GM18870 (cell line): ENCODE data around the gene MYBPC2.

ENCODE experiments used
- ATAC-seq: cut with Tn5 transposase; IDR thresholded peaks from one replicate; pipeline ENCODE4 v1.9.1; 2021; ENCODE audit warnings: moderate library complexity; ENCODE audit not compliant: unreplicated experiment

The MYBPC2 gene

GRCh38 chr19:50478901-50479715 lies 46.4 kb downstream of the MYBPC2 start:
- ATAC-seq = no peak

DNA sequence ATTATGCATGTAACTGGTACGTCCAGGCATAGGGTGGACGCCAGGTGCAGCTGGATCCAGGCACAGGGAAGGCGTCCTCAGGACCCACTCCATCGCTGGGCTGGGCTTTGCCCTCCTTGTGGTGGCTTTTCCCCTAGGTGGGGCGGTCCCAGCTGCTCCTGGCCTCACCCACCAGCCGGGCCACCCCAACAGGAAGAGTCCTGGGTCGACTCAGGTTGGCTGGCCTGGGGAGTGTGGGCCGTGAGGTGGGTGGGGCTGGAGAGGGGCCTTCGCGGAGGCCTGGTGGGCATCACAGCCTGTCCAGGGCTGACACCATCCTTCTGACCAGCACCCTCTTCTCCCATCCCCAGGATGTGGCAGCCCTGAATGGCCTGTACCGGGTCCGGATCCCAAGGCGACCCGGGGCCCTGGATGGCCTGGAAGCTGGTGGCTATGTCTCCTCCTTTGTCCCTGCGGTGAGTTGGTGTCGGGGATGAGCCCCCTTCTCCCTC lies 47.1 kb downstream of the MYBPC2 start:
- ATAC-seq = no peak

- ATAC-seq = no peak
These were observed 47.8 kb downstream of the MYBPC2 start for GRCh38 chr19:50480281-50481111.

GRCh38 chr19:50481351-50482149 lies 48.9 kb downstream of the MYBPC2 start:
- ATAC-seq = no peak

GRCh38 chr19:50482271-50482855 lies 49.7 kb downstream of the MYBPC2 start:
- ATAC-seq = no peak

DNA sequence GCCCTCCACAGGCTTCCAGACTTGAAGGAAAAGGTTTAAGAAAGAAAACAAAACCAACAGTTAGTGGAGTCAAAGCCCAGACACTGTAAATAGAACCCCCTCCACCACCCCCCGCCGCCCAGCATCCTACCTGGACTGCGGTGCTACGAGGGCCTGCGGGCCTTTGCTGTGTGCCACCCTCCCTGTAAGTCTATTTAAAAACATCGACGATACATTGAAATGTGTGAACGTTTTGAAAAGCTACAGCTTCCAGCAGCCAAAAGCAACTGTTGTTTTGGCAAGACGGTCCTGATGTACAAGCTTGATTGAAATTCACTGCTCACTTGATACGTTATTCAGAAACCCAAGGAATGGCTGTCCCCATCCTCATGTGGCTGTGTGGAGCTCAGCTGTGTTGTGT lies 50.2 kb downstream of the MYBPC2 start:
- ATAC-seq = no peak

DNA sequence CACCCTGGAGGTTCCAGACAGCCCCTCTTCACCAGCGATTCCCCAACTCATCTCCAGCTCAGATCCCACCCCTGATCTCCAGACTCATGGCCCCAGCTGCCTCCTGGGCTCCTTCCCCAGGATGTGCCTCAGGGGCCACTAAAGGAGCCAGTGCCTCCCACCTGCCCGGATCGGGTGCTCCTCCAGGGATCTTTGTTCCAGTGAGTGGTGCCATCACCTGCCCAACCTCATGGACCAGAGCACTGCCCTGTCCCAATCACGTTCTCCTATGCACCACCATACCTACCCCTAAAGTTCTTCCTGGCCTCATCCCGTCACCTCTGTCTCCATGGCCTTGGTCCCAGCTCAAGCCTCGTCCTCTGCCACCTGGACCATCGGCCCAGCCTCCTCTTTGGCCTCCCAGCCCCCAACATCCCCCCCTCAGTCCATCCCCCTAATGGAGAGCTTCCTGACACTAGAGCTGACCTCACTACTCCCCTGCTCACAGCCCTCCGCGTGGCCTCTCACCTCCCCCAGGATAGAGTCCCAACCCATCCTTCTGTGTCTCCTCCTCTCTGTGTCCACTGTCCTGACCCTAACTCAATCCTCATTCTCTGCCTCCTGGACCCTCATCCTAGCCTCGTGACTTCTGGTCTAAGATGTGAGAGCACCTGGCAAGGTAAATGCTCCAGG lies 52.7 kb downstream of the MYBPC2 start:
- ATAC-seq = no peak

DNA sequence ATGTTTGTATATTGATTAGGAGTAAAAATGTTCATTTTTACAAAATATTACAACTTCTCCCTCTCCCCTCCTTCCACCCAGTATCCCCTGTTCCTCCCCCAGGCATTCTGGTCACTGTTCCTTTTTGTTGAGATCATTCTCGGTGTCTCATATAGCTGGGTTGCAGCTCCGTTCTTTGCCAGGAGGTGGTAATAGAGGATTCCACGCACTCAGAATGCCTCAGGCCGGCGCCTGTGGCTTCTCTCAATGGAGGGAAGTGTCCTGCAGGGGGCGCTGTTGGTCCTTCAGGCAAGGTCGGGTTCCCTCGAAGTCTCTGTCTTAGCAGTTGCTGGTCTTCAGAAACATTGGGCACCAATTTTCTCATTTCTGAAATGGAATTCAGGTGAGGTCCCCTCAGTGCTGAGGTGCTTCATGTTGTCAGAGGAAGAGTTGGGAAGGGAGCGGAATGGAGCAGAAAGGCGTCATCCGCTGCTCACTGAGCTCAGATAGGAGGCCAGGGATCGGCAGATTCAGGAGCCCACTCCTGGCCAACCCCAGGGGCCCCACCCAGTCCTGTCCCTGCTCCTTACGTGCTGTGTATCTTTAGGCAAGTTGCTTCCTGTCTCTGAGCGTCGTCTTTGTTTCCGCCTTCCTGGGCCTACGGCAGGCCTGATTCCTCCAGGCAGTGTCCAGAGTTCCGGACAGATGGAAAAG lies 54.3 kb downstream of the MYBPC2 start:
- no peak for ATAC-seq

DNA sequence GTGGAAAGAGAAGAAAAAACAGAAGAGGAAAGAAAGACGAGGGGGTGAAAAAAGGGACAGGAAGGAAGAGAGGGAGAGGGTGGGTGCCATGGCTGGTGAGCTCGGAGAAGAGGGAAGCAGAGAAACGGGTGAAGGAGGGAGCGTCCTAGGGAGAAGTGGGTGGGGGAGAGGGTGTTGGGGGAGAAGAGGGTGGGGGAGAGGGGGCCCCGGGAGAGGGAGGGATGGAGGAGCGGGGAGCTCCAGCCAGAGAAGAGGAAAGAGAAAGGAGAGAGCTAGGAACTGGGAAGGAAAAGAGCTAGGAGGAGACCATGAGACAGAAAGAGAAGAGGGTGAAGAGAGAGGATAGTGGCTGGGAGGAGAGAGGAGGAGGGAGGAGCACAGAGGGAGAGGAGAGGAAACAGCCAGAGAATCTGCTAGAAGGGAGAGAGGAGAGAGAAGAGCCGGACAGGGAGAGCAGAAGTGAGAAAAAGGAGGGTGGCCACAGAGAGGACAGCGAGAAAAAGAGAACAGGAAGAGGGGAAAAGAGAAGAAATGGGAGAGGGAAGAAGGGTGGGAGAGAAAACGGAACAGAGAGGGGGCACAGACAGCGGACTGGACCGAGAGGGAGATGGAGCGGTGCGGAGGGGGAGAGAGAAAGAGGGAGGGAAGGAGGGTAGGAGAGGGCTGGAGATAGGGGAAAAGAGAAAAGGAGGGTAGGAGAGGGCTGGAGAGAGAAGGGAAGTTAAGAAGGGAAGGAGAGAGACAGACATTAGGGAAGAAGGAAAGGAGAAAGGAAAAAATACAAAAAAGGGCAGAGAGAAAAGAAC lies 55.9 kb downstream of the MYBPC2 start:
- no peak for ATAC-seq

DNA sequence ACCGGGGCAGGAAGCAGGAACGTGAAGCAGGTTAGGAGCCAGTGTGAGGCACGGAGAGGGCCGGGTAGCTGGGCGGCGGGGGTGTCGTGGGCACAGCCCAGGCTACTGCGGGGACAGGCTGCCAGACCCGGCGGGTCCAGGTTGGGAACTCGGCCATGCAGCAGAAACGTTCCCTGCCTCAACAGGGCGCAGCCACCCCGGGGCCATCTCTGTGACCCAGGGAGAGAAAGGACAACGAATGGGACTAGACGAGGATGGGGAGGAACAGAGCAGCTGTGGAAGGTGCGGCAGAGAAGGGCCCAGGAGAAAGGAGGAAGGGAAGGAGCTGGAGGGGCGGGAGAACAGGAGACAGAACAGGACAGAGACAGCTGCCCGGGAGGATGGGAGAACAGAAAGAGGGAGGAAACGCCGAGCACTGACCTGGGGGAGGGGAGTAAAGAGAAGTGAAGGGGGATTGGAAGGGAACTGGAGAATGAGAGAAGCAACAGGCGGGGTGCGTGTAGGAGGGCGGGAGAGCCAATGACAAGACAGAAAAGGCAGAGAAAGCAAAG lies 56.8 kb downstream of the MYBPC2 start:
- no peak for ATAC-seq

DNA sequence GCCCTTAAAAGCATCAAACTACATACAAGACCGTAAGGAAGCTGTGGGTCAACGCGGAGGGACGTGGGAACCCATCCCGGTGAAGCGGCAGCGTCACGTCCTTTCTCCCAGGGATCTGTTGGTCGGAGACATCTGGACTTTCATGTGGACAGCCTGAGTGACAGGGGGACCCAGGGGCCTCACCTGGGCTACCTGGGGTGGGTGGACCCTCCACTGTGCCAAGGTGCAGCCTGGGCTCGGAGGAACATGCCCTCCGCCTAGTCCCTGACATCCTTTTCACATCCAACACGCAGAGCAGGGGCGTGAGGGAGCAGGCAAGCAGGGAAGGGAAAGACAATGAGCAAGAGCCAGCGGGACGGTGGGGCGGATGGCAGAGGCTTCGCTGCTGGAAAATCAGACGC lies 57.7 kb downstream of the MYBPC2 start:
- ATAC-seq = no peak

DNA sequence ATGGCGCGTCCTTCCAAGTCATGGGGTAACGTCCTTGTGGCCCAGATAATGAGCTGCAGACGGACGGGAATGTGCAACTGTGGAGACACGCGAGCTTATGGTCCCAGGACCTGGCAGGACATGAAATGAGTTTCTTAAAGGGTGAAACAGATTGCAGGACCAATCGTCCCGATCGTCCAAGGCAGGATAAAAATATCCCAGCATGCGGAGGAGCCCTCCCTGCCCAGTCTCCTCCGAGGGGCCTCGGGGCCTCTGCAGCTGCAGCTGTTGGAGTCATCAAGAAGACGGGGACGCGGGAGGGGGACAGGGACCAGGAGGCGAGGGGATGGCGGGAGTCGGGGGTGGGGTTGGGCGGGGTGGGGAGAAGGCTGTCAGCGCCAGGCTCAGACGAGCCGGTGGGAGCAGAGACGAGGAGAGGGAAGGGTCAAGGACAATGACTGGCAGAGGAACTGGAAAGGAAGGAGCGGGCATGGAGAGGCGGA lies 58.3 kb downstream of the MYBPC2 start:
- no peak for ATAC-seq

GRCh38 chr19:50492303-50493052 lies 59.8 kb downstream of the MYBPC2 start:
- no peak for ATAC-seq

- ATAC-seq = no peak
These were observed 60.5 kb downstream of the MYBPC2 start for GRCh38 chr19:50493171-50493570.

DNA sequence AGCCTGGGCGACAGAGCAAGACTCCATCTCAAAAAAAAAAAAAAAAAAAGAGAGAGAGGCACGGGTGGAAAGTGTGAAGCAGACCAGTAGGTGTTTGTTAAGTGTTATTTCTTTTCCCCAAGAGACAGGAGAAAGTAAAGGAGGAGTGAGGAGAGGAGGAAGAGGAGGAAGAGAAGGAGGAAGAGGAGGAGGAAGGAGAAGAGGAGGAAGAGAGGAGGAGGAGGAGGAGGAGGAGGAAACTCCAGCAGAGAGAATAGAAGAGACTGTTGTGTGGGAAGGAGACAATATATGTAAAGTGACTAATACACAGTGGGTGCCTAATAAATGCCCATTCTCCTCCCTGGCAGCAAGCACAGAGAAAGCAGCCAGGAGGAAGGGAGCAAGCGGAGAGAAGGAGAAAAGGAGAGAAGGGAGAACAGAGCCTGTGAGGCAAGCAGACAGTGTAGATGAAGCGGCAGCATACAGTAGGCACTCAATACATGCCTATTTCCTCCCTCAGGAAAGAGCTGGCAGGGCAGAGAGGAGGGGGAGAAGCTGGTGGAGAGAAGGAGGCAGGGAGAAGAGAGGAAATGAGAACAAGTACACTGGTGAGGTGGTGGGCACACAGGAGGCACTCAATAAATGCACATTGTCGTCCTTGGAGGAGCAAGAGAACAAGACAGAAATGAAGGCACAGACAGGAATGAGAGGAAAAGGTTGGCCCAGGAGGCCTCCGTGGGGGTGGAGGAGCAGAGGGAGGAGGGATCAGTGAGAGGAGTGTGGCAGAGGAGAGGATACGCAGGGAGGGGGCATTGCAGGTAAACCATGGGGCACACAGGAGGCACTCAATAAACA lies 61.7 kb downstream of the MYBPC2 start:
- no peak for ATAC-seq

- ATAC-seq = no peak
These were observed 62.4 kb downstream of the MYBPC2 start for GRCh38 chr19:50495020-50495531.
